ENCODE results near the gene ESD.

DNA sequence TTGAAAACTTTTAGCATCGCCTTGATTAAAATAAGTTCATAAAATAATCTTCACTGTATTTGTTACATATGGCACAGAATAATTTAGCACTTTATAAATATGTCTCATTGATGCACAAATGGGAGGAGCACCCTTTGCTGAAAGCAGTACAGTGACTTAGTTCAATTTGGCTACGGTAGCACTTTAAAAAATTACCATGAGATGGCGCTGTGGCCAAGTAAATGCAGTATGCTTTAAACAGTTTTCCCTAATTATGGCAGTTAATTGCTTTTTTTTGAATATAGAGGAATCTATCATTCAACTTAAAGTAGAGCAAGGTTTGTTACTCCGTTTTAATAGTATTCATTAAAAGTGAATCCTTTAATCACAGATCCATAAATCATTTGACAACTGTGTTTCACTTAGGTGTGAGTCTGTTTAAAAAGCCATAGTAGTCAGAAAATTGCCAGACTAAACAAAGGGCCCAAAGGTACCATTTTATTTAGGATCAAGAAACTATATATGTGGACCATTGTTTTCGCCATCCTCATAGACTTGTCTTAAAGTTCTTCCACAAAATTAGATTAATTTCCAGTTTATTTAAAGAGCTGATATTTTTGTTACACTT lies 34.7 kb upstream of the ESD start:
- no peak for TF ChIP-seq EZH2 (IDR thresholded peaks at IDR 0.05; ENCODE audit: insufficient read depth, poor library complexity, severe bottlenecking)
- no peak for TF ChIP-seq EZH2phosphoT487 (IDR thresholded peaks at IDR 0.05; ENCODE audit: insufficient read depth, low read depth)

Data from GM23248 (cell line).